Loucy (cell line): ENCODE data around the gene IL18R1.

Experiments
- EZH2phosphoT487 ChIP-seq: fragments of 200-600 bp; IDR thresholded peaks from 2 replicates; pipeline ENCODE4 v1.6.1; 2018; ENCODE audit warnings: antibody characterized with exemption, mild to moderate bottlenecking, moderate library complexity, borderline replicate concordance
- TF ChIP-seq, protein P1 (sequence below): fragments of 200-600 bp; sonication (generic); conservative IDR thresholded peaks from 2 replicates; pipeline ENCODE4 v1.5.1; 2014; ENCODE audit warnings: mild to moderate bottlenecking, antibody characterized with exemption, low read length

DNA sequence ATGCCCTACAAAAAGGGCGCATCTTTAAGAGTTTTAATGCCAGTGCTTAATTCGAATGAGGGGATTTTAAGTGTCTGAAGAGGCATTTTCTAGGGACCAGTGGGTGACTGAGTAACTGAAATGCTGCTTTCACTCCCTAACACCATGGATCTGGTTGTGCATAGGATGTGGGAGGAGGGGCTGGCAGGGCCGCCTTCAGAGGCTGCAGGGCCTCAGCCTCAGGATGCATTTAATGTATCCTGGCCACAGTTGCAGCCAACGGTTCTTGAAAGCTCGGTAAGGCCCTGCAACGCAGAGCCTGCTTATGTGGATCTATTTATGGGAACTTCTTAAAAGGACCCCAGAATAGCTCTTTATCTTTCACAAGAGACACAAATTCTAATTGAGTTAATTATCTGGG, 41.6 kb downstream of the IL18R1 start:
- TF ChIP-seq EZH2phosphoT487: no peak
- TF ChIP-seq, protein P1, sequence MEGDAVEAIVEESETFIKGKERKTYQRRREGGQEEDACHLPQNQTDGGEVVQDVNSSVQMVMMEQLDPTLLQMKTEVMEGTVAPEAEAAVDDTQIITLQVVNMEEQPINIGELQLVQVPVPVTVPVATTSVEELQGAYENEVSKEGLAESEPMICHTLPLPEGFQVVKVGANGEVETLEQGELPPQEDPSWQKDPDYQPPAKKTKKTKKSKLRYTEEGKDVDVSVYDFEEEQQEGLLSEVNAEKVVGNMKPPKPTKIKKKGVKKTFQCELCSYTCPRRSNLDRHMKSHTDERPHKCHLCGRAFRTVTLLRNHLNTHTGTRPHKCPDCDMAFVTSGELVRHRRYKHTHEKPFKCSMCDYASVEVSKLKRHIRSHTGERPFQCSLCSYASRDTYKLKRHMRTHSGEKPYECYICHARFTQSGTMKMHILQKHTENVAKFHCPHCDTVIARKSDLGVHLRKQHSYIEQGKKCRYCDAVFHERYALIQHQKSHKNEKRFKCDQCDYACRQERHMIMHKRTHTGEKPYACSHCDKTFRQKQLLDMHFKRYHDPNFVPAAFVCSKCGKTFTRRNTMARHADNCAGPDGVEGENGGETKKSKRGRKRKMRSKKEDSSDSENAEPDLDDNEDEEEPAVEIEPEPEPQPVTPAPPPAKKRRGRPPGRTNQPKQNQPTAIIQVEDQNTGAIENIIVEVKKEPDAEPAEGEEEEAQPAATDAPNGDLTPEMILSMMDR: no peak
